ENCODE data around the gene PKP1.
A peak's percentile ranks its signal among the peaks of the same experiment; 100 is the strongest.

The PKP1 gene

GRCh38 chr1:201376464-201377374, 93.4 kb downstream of the PKP1 start:
- peak; percentile 66 for DNase-seq

- peak; percentile 81 for DNase-seq
Observed at GRCh38 chr1:201377611-201378092, 94.3 kb downstream of the PKP1 start, which contains the start of gene TNNT2. Gene TNNT2, minus strand, starts transcription at chr1:201377680. Its CDS starts 4,426 bp downstream, at chr1:201373254.

DNA sequence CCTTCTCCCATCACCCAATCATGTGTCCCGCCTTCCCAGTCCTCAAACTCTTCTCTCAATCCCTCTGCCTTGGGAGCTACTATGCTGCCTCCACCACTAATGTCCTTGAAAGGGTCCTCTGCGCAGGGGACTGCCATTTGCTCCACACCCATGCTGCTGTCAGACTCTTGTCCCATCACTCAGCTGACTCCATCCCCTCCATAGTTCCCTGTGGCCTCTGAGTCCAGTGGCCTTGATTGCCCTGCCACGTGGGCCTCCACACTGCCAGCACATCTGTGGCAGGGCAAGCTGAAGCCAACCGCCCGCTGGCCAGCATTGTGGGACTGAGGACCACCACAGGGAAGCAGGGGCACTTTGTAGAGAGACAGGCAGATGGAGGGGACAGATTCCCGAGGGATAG, 95.5 kb downstream of the PKP1 start:
- DNase-seq: no peak

- no peak for DNase-seq
Observed at GRCh38 chr1:201379733-201380242, 96.5 kb downstream of the PKP1 start.

GRCh38 chr1:201381130-201381529, 97.8 kb downstream of the PKP1 start:
- no peak for DNase-seq

All from right hindlimb (tissue), 1 donor.